Endodermal cell (in vitro differentiated cells): Measurements from ENCODE around the gene MFAP3L. TPM values are rescaled to one million over a fixed set of nuclear protein-coding genes. Genes with fewer than 3 reads are reported as not detected.
"Not testable (repeated sequence)": the region's sequence is repeated elsewhere in the genome, so short reads cannot be mapped to it uniquely, and the experiment has no call there.

ENCODE experiments used
- DNase-seq: peaks from one replicate; pipeline ENCODE4 v3.0.0-alpha.2; 2017
- H3K27ac ChIP-seq: 2 replicates; pipeline ENCODE4 v1.5.1; 2013; ENCODE audit warnings: mild to moderate bottlenecking, low read depth, low read length, moderate library complexity
- H3K27me3 ChIP-seq: 2 replicates; pipeline ENCODE4 v1.6.1; 2013; ENCODE audit warnings: mild to moderate bottlenecking, low read length, moderate library complexity; ENCODE audit not compliant: insufficient read depth, control insufficient read depth, poor library complexity, severe bottlenecking
- H3K36me3 ChIP-seq: 2 replicates; pipeline ENCODE4 v1.7.0; 2013; ENCODE audit warnings: mild to moderate bottlenecking, low read length, moderate library complexity; ENCODE audit not compliant: control insufficient read depth, insufficient read depth
- H3K4me1 ChIP-seq: one replicate; pipeline ENCODE4 v1.7.0; 2013; ENCODE audit warnings: low read length; ENCODE audit not compliant: control insufficient read depth, insufficient read depth
- H3K4me3 ChIP-seq: 2 replicates; pipeline ENCODE4 v1.5.1; 2013; ENCODE audit warnings: mild to moderate bottlenecking, low read length, moderate library complexity
- H3K9ac ChIP-seq: 2 replicates; pipeline ENCODE4 v1.6.1; 2013; ENCODE audit warnings: mild to moderate bottlenecking, low read length, moderate library complexity; ENCODE audit not compliant: poor library complexity, severe bottlenecking; ENCODE audit errors: extremely low read depth
- H3K9me3 ChIP-seq: 2 replicates; pipeline ENCODE4 v1.6.1; 2013; ENCODE audit warnings: mild to moderate bottlenecking, low read length, moderate library complexity; ENCODE audit not compliant: control insufficient read depth
- H3K27ac Mint-ChIP-seq: 2 replicates; pipeline ENCODE4 v1.8.0; 2020; ENCODE audit warnings: mixed read lengths
- H3K27me3 Mint-ChIP-seq: 2 replicates; pipeline ENCODE4 v1.8.0; 2021; ENCODE audit warnings: mild to moderate bottlenecking, mixed read lengths; ENCODE audit not compliant: insufficient read depth
- H3K36me3 Mint-ChIP-seq: 2 replicates; pipeline ENCODE4 v1.8.0; 2020; ENCODE audit warnings: low read depth, mixed read lengths
- H3K4me1 Mint-ChIP-seq: 2 replicates; pipeline ENCODE4 v1.8.0; 2020; ENCODE audit warnings: mixed read lengths
- H3K4me3 Mint-ChIP-seq: 2 replicates; pipeline ENCODE4 v1.8.0; 2020; ENCODE audit warnings: mild to moderate bottlenecking, moderate library complexity, mixed read lengths
- H3K9me3 Mint-ChIP-seq: 2 replicates; pipeline ENCODE4 v1.8.0; 2020; ENCODE audit warnings: mild to moderate bottlenecking, mixed read lengths
- WGBS, 2 experiments: methylation state at CpG; one replicate each; pipeline versions ENCODE4 v1.1.5 to v1.1.7; 2013; ENCODE audit warnings: missing lambda C conversion rate in 2 of 2, mixed read lengths in 1 of 2; ENCODE audit not compliant: insufficient coverage in 1 of 2, insufficient read length in 1 of 2; 5-methylcytosine and 5-hydroxymethylcytosine counted together
- total RNA-seq, 2 donors: library from RNA; stranded (reverse); fragmentation: NEBNext Ultra II Directional in 1 of 2; extraction: Animal tissue kit (Norgen Biotek cat#: 25700) in 1 of 2; gene quantifications; 2 replicates in 1 of 2; 3 replicates in 1 of 2; pipeline ENCODE4 v1.2.1, GENCODE V29; 2021
- TF ChIP-seq, protein P1 (sequence below): fragments of 200-600 bp; sonication (generic); conservative IDR thresholded peaks from 2 replicates; pipeline ENCODE4 v1.5.0; 2021; ENCODE audit warnings: antibody characterized with exemption, mild to moderate bottlenecking

Gene MFAP3L
- total RNA-seq, 2 donors from 2014 or later = 19.6 to 25.3 TPM

DNA sequence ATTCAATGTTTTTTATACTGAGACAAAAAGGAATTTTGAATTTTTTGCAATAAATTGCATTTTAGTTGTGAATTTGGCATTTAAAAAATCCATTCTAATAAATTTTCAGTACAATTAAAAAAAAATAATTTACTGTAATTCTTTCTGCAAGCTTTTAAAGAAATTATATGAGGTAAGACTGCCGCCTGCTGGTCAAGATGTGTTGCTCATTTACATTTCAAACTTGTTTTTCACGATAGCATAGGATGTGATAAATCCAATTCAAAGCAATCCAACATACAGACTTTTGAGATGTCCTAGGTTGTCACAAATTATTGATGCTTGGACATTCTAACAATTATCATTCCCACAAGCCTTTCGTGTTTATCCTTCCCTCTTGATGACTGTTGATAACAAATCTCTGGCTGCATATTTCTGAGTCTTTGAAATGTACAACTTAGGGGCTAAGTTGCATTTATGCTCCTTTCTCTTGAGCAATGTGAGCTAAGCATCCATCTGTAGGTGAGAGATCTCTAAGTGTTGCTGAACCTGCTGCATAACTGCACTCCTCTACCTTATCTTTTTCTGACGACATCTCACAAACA, 21.7 kb upstream of the MFAP3L start:
- H3K9ac ChIP-seq = no peak overlapping the region
- H3K27ac Mint-ChIP-seq = no peak overlapping the region
- peaks cover 19% of the 10 kb centered on the region for H3K9me3 Mint-ChIP-seq
- TF ChIP-seq, protein P1, sequence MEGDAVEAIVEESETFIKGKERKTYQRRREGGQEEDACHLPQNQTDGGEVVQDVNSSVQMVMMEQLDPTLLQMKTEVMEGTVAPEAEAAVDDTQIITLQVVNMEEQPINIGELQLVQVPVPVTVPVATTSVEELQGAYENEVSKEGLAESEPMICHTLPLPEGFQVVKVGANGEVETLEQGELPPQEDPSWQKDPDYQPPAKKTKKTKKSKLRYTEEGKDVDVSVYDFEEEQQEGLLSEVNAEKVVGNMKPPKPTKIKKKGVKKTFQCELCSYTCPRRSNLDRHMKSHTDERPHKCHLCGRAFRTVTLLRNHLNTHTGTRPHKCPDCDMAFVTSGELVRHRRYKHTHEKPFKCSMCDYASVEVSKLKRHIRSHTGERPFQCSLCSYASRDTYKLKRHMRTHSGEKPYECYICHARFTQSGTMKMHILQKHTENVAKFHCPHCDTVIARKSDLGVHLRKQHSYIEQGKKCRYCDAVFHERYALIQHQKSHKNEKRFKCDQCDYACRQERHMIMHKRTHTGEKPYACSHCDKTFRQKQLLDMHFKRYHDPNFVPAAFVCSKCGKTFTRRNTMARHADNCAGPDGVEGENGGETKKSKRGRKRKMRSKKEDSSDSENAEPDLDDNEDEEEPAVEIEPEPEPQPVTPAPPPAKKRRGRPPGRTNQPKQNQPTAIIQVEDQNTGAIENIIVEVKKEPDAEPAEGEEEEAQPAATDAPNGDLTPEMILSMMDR = peak; percentile 92
- WGBS, 2 experiments = 48 to 51% methylated on average over 3 to 4 of the region's 4 CpGs
- DNase-seq = peak; percentile 75
- H3K27ac ChIP-seq = no peak overlapping the region
- H3K4me1 ChIP-seq = no peaks in the 10 kb centered on the region
- no peak overlapping the region for H3K4me3 ChIP-seq
- H3K4me3 Mint-ChIP-seq = no peak overlapping the region
- peaks cover 7% of the 10 kb centered on the region for H3K9me3 ChIP-seq
- H3K4me1 Mint-ChIP-seq = peaks cover 7% of the 10 kb centered on the region
- no peaks in the 10 kb centered on the region for H3K27me3 ChIP-seq
- H3K36me3 ChIP-seq = no peaks in the 10 kb centered on the region
- peaks cover 2% of the 10 kb centered on the region for H3K36me3 Mint-ChIP-seq
- H3K27me3 Mint-ChIP-seq = no peaks in the 10 kb centered on the region

DNA sequence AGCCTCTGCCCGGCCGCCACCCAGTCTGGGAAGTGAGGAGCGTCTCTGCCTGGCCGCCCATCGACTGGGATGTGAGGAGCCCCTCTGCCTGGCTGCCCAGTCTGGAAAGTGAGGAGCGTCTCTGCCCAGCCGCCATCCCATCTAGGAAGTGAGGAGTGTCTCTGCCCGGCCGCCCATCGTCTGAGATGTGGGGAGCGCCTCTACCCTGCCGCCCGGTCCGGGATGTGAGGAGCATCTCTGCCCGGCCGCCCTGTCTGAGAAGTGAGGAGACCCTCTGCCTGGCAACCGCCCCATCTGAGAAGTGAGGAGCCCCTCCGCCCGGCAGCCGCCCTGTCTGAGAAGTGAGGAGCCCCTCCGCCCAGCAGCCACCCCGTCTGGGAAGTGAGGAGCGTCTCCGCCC, 20.0 kb upstream of the MFAP3L start:
- H3K27ac ChIP-seq, H3K27me3 ChIP-seq, H3K36me3 ChIP-seq, H3K9me3 ChIP-seq, DNase-seq, H3K36me3 Mint-ChIP-seq, H3K4me3 ChIP-seq, H3K4me3 Mint-ChIP-seq, H3K9ac ChIP-seq, H3K4me1 ChIP-seq, H3K4me1 Mint-ChIP-seq, H3K27ac Mint-ChIP-seq, H3K27me3 Mint-ChIP-seq: not testable (repeated sequence)
- H3K9me3 Mint-ChIP-seq = peaks cover 19% of the 10 kb centered on the region
- WGBS, 2 experiments = 94 to 96% methylated on average over 7 to 16 of the region's 24 CpGs

DNA sequence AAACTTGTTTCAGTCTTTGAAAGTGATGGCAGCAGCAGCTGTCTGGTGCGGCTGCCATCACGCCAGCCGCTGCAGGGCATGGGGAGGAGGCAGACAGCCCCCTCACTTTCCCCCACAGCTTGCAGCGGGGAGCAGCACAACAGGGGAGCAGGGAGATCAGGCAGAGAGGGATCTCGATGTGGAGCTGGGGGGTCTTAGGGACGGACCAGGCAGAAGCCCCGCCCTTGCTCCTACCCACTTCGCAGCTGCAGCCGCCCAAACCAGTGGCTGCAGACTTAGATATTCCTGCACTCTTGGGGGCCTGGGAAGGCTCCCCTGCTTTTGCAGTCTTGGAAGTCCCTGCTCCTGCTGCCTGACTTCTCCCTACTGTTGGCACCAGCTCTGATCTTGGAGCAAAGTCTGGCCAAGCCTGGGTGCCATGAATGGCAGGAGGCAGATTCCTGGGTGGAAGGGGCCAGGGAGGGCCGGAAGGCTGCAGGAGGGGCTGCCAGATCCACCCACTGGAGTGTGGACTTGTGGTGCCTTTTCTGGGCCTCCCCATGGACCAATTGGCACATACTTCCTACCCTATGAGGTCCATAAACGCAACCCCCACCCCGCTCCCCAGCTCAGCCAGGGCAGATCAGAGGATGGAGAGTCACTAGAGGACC, 14.0 kb upstream of the MFAP3L start:
- Mint-ChIP-seq H3K4me3 (no peak overlapping the region), H3K27ac (no peak overlapping the region), H3K9me3 (peaks cover 4% of the 10 kb centered on the region), H3K4me1 (no peaks in the 10 kb centered on the region), H3K36me3 (peaks cover 2% of the 10 kb centered on the region), H3K27me3 (no peaks in the 10 kb centered on the region)
- WGBS, 2 experiments = 83 to 95% methylated on average over 2 to 12 of the region's 12 CpGs
- no peak for DNase-seq
- Histone ChIP-seq H3K9ac (no peak overlapping the region), H3K36me3 (no peaks in the 10 kb centered on the region), H3K27me3 (no peaks in the 10 kb centered on the region), H3K4me1 (no peaks in the 10 kb centered on the region), H3K27ac (no peak overlapping the region), H3K9me3 (no peaks in the 10 kb centered on the region), H3K4me3 (no peak overlapping the region)
- TF ChIP-seq, protein P1 = no peak
